ENCODE results near the gene FGF21.
"Not testable (repeated sequence)": the region's sequence is repeated elsewhere in the genome, so short reads cannot be mapped to it uniquely, and the experiment has no call there.

Gene FGF21

GRCh38 chr19:48751845-48752495, 3.4 kb upstream of the FGF21 start:
- no peak for DNase-seq

- DNase-seq, result peak; percentile 46
Observed at GRCh38 chr19:48752496-48753365, 2.6 kb upstream of the FGF21 start, which contains the start of gene FUT1. Gene FUT1 (minus strand): TSS chr19:48752641. CDS start chr19:48751281, 1,360 bp downstream.

- no peak for DNase-seq
Observed at GRCh38 chr19:48755787-48756186, 463 bp downstream of the FGF21 start.

GRCh38 chr19:48756212-48756611, 888 bp downstream of the FGF21 start:
- DNase-seq, result no peak

GRCh38 chr19:48756686-48757085, 1.4 kb downstream of the FGF21 start:
- DNase-seq, result no peak

- no peak for DNase-seq
Observed at GRCh38 chr19:48757089-48757675, 1.9 kb downstream of the FGF21 start.

- no peak for DNase-seq
Observed at GRCh38 chr19:48757741-48758144, 2.4 kb downstream of the FGF21 start.

- no peak for DNase-seq
Observed at GRCh38 chr19:48760504-48761205, 5.3 kb downstream of the FGF21 start.

GRCh38 chr19:48765816-48766215, 10.5 kb downstream of the FGF21 start:
- not testable (repeated sequence) for DNase-seq

- not testable (repeated sequence) for DNase-seq
Observed at GRCh38 chr19:48768171-48768753, 12.9 kb downstream of the FGF21 start.

- DNase-seq, result no peak
Observed at GRCh38 chr19:48768994-48769713, 13.8 kb downstream of the FGF21 start.

GRCh38 chr19:48770266-48770665, 14.9 kb downstream of the FGF21 start:
- peak; percentile 94 for DNase-seq

GRCh38 chr19:48770734-48771472, 15.6 kb downstream of the FGF21 start:
- DNase-seq, result no peak

GRCh38 chr19:48772503-48772953, 17.2 kb downstream of the FGF21 start:
- DNase-seq, result no peak

GRCh38 chr19:48777139-48777538, 21.8 kb downstream of the FGF21 start:
- no peak for DNase-seq

GRCh38 chr19:48777720-48778119, 22.4 kb downstream of the FGF21 start:
- DNase-seq, result no peak

- no peak for DNase-seq
Observed at GRCh38 chr19:48779636-48780035, 24.3 kb downstream of the FGF21 start.

- peak; percentile 52 for DNase-seq
Observed at GRCh38 chr19:48780631-48781391, 25.5 kb downstream of the FGF21 start.

- no peak for DNase-seq
Observed at GRCh38 chr19:48784527-48784926, 29.2 kb downstream of the FGF21 start.

GRCh38 chr19:48786422-48786821, 31.1 kb downstream of the FGF21 start:
- DNase-seq, result not testable (repeated sequence)
